CD14-positive monocyte (primary cell): ENCODE measurements around the gene PRPF40B. TPM values are rescaled to one million over a fixed set of nuclear protein-coding genes. Genes with fewer than 3 reads are reported as not detected.

ENCODE experiments used
- DNase-seq, 3 donors: peaks; one replicate each; pipeline ENCODE4 v3.0.0-alpha.2; 2011 to 2022
- H2AFZ ChIP-seq: 2 replicates; pipeline ENCODE4 v1.6.0; 2012; ENCODE audit warnings: mild to moderate bottlenecking, low read depth, low read length, inconsistent platforms; ENCODE audit not compliant: insufficient read depth, poor library complexity, severe bottlenecking
- H3K27ac ChIP-seq, 2 donors: 1 replicate in 1 of 2; 2 replicates in 1 of 2; pipeline ENCODE4 v1.5.1; 2012 to 2013; ENCODE audit warnings: low read length in 2 of 2, control low read depth in 1 of 2, inconsistent platforms in 1 of 2, low read depth in 1 of 2, mild to moderate bottlenecking in 1 of 2
- H3K27me3 ChIP-seq, 2 donors: one replicate each; pipeline versions ENCODE4 v1.6.0 to v1.6.1; 2011 to 2013; ENCODE audit warnings: low read length in 2 of 2; ENCODE audit not compliant: control insufficient read depth in 2 of 2, insufficient read depth in 2 of 2
- H3K36me3 ChIP-seq, 2 donors: replicated peaks in 1 of 2; 1 replicate in 1 of 2; 2 replicates in 1 of 2; pipeline versions ENCODE4 v1.5.1 to v1.6.1; 2012 to 2013; ENCODE audit warnings: low read length in 2 of 2, control low read depth in 1 of 2, inconsistent platforms in 1 of 2, mild to moderate bottlenecking in 1 of 2; ENCODE audit not compliant: insufficient read depth in 2 of 2, control insufficient read depth in 1 of 2
- H3K4me1 ChIP-seq, 2 donors: 1 replicate in 1 of 2; 2 replicates in 1 of 2; pipeline versions ENCODE4 v1.5.1 to v1.6.1; 2012 to 2013; ENCODE audit warnings: low read length in 2 of 2, control low read depth in 1 of 2, inconsistent platforms in 1 of 2, mild to moderate bottlenecking in 1 of 2, moderate library complexity in 1 of 2; ENCODE audit not compliant: insufficient read depth in 2 of 2, control insufficient read depth in 1 of 2
- H3K4me2 ChIP-seq: replicated peaks from 2 replicates; pipeline ENCODE3; 2012; ENCODE audit warnings: low read length, moderate library complexity, mild to moderate bottlenecking; ENCODE audit not compliant: poor library complexity, severe bottlenecking; ENCODE audit errors: extremely low read depth
- H3K4me3 ChIP-seq, 3 experiments: fragments of 200-600 bp in 1 of 3; sonication (generic) in 1 of 3; replicated peaks in 1 of 3; 1 replicate in 2 of 3; 2 replicates in 1 of 3; pipeline ENCODE4 v1.5.1; 2011 to 2013; ENCODE audit warnings: low read length in 3 of 3, mild to moderate bottlenecking in 3 of 3, control low read depth in 2 of 3, low read depth in 2 of 3, inconsistent platforms in 1 of 3, moderate library complexity in 1 of 3
- H3K79me2 ChIP-seq: 2 replicates; pipeline ENCODE4 v1.6.0; 2012; ENCODE audit warnings: mild to moderate bottlenecking, control low read depth, inconsistent platforms, low read length, moderate library complexity; ENCODE audit not compliant: insufficient read depth
- H3K9ac ChIP-seq: 2 replicates; pipeline ENCODE4 v1.6.0; 2017; ENCODE audit warnings: low read length, mild to moderate bottlenecking; ENCODE audit not compliant: insufficient read depth, poor library complexity, severe bottlenecking
- H3K9me3 ChIP-seq, 2 donors: replicated peaks in 1 of 2; 1 replicate in 1 of 2; 2 replicates in 1 of 2; pipeline versions ENCODE4 v1.5.1 to v1.6.1; 2012 to 2013; ENCODE audit warnings: low read length in 2 of 2, control low read depth in 1 of 2; ENCODE audit not compliant: control insufficient read depth in 1 of 2, insufficient read depth in 1 of 2
- H4K20me1 ChIP-seq: 2 replicates; pipeline ENCODE4 v1.6.0; 2012; ENCODE audit warnings: mild to moderate bottlenecking, low read length, control low read depth, moderate library complexity; ENCODE audit not compliant: insufficient read depth
- H3K27ac Mint-ChIP-seq, 7 donors: one replicate each; pipeline ENCODE4 v1.8.0; 2020; ENCODE audit warnings: mild to moderate bottlenecking in 7 of 7, mixed read lengths in 7 of 7, moderate library complexity in 6 of 7, inconsistent platforms in 2 of 7
- H3K27me3 Mint-ChIP-seq, 3 donors: one replicate each; pipeline ENCODE4 v1.8.0; 2021 to 2022; ENCODE audit warnings: low read depth in 3 of 3, mild to moderate bottlenecking in 3 of 3, mixed read lengths in 3 of 3, moderate library complexity in 3 of 3, inconsistent platforms in 1 of 3
- H3K36me3 Mint-ChIP-seq, 2 donors: one replicate each; pipeline ENCODE4 v1.8.0; 2020; ENCODE audit warnings: mixed read lengths in 2 of 2, inconsistent platforms in 1 of 2, mild to moderate bottlenecking in 1 of 2
- H3K4me1 Mint-ChIP-seq: one replicate; pipeline ENCODE4 v1.8.0; 2020; ENCODE audit warnings: mild to moderate bottlenecking, mixed read lengths
- H3K4me3 Mint-ChIP-seq, 2 donors: one replicate each; pipeline ENCODE4 v1.8.0; 2020; ENCODE audit warnings: mild to moderate bottlenecking in 2 of 2, mixed read lengths in 2 of 2, moderate library complexity in 1 of 2
- H3K9me3 Mint-ChIP-seq, 7 donors: one replicate each; pipeline ENCODE4 v1.8.0; 2020 to 2022; ENCODE audit warnings: mixed read lengths in 7 of 7, mild to moderate bottlenecking in 6 of 7, moderate library complexity in 6 of 7, inconsistent platforms in 2 of 7
- WGBS: methylation state at CpG from one replicate; pipeline ENCODE4 v1.1.5; 2013; ENCODE audit warnings: missing lambda C conversion rate; ENCODE audit not compliant: insufficient coverage; 5-methylcytosine and 5-hydroxymethylcytosine counted together
- intact Hi-C, 2 donors: fragments of 100-400 bp; cut with micrococcal nuclease; formaldehyde crosslinking; loops; one replicate each; pipeline versions ENCODE4 v1.15.0 to v1.15.1; 2023
- polyA plus RNA-seq, 3 donors: library from polyadenylated mRNA; depleted of rRNA in 1 of 3; unstranded in 2 of 3; stranded (reverse) in 1 of 3; fragments of 300-500 nt in 2 of 3; fragments of >200 nt in 1 of 3; fragmentation: Illumina TruSeq in 2 of 3; gene quantifications; 1 replicate in 2 of 3; 2 replicates in 1 of 3; pipeline ENCODE4 v1.2.3, GENCODE V29; 2012 to 2021
- TF ChIP-seq, protein P1 (sequence below): fragments of 200-600 bp; IDR thresholded peaks from one replicate; pipeline ENCODE4 v1.8.0; 2022; ENCODE audit warnings: antibody characterized with exemption, mild to moderate bottlenecking

PRPF40B gene
- polyA plus RNA-seq, 3 donors, result 0.14 to 1.3 (median 0.57) TPM

DNA sequence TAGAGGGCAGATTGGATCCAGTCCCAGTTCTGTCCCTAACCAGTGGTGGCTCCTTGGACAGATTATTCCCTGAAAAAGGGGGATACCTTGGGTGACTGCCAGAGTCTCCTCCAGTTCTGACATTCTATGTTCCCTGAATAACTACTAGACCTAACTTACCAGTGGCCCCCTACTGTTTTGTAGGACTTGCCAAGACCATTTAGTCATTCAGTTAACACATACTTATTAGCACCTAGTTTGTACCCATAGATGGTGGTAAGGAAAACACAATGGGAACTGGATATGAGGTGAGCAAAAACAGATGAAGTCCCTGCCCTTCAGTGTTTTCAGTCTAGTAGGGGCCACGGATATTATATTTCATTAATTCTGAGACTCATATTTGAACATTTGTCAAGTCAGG lies 3.5 kb downstream of the PRPF40B start:
- Histone ChIP-seq H3K36me3 (no peaks in the 10 kb centered on the region), H3K9ac (no peak overlapping the region), H3K27me3 (peaks cover under 1 to 8% of the 10 kb centered on the region in 2 donors), H3K27ac (no peak overlapping the region), H3K4me3 (no peak overlapping the region), H3K4me2 (no peak overlapping the region), H4K20me1 (no peaks in the 10 kb centered on the region), H2AFZ (no peak overlapping the region), H3K4me1 (peaks cover 15 to 19% of the 10 kb centered on the region in 2 donors), H3K9me3 (no peaks in the 10 kb centered on the region), H3K79me2 (no peaks in the 10 kb centered on the region)
- Mint-ChIP-seq H3K4me3 (no peak overlapping the region), H3K9me3 (peaks cover 0 to 4% (median 0%) of the 10 kb centered on the region in 7 donors), H3K27me3 (peaks cover 15 to 18% (median 16%) of the 10 kb centered on the region in 3 donors), H3K4me1 (peaks cover 25% of the 10 kb centered on the region), H3K27ac (no peak overlapping the region), H3K36me3 (no peaks in the 10 kb centered on the region)
- no peak for DNase-seq
- no CpG with 5 or more reads among the region's 1 CpG for WGBS
- intact Hi-C loops, result no loop called here
- TF ChIP-seq, protein P1, sequence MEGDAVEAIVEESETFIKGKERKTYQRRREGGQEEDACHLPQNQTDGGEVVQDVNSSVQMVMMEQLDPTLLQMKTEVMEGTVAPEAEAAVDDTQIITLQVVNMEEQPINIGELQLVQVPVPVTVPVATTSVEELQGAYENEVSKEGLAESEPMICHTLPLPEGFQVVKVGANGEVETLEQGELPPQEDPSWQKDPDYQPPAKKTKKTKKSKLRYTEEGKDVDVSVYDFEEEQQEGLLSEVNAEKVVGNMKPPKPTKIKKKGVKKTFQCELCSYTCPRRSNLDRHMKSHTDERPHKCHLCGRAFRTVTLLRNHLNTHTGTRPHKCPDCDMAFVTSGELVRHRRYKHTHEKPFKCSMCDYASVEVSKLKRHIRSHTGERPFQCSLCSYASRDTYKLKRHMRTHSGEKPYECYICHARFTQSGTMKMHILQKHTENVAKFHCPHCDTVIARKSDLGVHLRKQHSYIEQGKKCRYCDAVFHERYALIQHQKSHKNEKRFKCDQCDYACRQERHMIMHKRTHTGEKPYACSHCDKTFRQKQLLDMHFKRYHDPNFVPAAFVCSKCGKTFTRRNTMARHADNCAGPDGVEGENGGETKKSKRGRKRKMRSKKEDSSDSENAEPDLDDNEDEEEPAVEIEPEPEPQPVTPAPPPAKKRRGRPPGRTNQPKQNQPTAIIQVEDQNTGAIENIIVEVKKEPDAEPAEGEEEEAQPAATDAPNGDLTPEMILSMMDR, result no peak

DNA sequence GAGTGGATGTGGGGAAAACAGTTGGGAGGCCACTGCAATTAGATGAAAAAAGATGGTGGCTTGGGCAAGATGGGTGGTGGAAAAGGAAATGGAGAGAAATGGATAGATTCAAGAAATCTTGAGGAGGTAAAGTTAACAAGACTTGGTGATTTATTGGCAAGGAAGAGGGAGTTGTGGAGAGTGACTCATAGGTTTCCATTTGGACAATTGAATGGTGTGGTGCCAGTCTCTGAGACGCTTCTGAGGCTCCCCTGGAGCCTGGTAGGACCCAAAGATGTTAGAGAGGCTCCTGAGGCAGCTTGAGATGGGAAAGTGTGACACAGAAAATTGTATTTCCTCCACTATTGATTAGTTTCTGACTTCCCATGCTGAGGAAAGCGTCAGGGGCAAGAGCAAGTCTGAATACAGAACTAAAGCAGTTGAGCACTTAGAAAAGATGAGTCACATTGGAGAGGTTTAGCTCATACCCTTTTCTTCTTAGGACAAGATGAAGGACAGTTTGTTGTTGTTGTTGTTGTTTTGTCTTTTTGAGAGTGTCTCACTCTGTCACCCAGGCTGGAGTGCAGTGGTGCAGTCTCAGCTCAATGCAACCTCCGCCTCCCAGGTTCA lies 4.5 kb downstream of the PRPF40B start:
- Histone ChIP-seq H4K20me1 (no peaks in the 10 kb centered on the region), H2AFZ (no peak overlapping the region), H3K4me3 (no peak overlapping the region), H3K9ac (no peak overlapping the region), H3K4me2 (no peak overlapping the region), H3K4me1 (peaks cover 5 to 8% of the 10 kb centered on the region in 2 donors), H3K36me3 (no peaks in the 10 kb centered on the region), H3K27ac (no peak overlapping the region), H3K79me2 (no peaks in the 10 kb centered on the region), H3K9me3 (no peaks in the 10 kb centered on the region), H3K27me3 (no peaks in the 10 kb centered on the region)
- H3K4me3 Mint-ChIP-seq, result no peak overlapping the region
- no peaks in the 10 kb centered on the region for H3K36me3 Mint-ChIP-seq
- peaks cover 16% of the 10 kb centered on the region for H3K4me1 Mint-ChIP-seq
- DNase-seq, result no peak
- no peak overlapping the region for H3K27ac Mint-ChIP-seq
- WGBS, result 100% methylated on average over 1 of the region's 3 CpGs
- peaks cover 6 to 9% (median 8%) of the 10 kb centered on the region in 3 donors for H3K27me3 Mint-ChIP-seq
- no peaks in the 10 kb centered on the region for H3K9me3 Mint-ChIP-seq
- intact Hi-C loops, result no loop called here
- TF ChIP-seq, protein P1, result no peak
